Body of pancreas (tissue), 4 donors: ENCODE data around the gene BCR.

Experiments used
- POLR2A ChIP-seq, 3 donors: fragments of 450-650 bp; IDR thresholded peaks; one replicate each; pipeline ENCODE4 v1.6.1; 2016; ENCODE audit warnings: antibody characterized with exemption in 3 of 3, mild to moderate bottlenecking in 2 of 3
- TF ChIP-seq, protein P1 (sequence below), 7 experiments: fragments of 450-650 bp in 4 of 7; fragments of 200-600 bp in 3 of 7; sonication (generic) in 3 of 7; IDR thresholded peaks; one replicate each; pipeline ENCODE4 v1.5.1; 2016 to 2019; ENCODE audit warnings: antibody characterized with exemption in 7 of 7

DNA sequence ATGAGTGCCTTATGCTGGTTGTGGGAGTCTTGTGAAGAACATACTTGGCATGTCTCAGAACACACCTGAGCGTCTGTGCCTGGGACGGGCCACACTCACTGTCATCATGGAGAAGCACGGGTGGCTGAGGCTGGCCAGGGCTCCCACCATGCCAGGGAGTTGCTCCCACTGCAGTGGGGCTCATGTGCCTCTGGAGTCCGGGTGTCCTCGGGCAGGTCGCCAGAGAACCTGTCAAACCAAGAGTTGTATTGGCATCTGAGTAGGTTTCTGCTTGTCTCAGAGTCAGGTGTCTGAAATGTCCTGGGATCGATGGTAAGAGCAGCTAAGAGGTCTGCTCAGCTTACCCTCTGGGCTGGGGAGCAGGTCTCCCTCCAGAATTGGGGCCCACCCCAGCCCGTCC, 92.1 kb downstream of the BCR start:
- TF ChIP-seq, protein P1, sequence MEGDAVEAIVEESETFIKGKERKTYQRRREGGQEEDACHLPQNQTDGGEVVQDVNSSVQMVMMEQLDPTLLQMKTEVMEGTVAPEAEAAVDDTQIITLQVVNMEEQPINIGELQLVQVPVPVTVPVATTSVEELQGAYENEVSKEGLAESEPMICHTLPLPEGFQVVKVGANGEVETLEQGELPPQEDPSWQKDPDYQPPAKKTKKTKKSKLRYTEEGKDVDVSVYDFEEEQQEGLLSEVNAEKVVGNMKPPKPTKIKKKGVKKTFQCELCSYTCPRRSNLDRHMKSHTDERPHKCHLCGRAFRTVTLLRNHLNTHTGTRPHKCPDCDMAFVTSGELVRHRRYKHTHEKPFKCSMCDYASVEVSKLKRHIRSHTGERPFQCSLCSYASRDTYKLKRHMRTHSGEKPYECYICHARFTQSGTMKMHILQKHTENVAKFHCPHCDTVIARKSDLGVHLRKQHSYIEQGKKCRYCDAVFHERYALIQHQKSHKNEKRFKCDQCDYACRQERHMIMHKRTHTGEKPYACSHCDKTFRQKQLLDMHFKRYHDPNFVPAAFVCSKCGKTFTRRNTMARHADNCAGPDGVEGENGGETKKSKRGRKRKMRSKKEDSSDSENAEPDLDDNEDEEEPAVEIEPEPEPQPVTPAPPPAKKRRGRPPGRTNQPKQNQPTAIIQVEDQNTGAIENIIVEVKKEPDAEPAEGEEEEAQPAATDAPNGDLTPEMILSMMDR (IDR thresholded peaks at IDR 0.05): no peak
- TF ChIP-seq POLR2A (IDR thresholded peaks at IDR 0.05): no peak
